Lower leg skin (tissue), 3 donors: ENCODE results near the gene ZNF48.

Source experiments
- POLR2A ChIP-seq, 2 donors: fragments of 450-650 bp; IDR thresholded peaks; one replicate each; pipeline ENCODE4 v1.6.1; 2016 to 2017; ENCODE audit warnings: antibody characterized with exemption in 2 of 2, mild to moderate bottlenecking in 1 of 2, moderate library complexity in 1 of 2
- TF ChIP-seq, protein P1 (sequence below), 3 donors: fragments of 450-650 bp; IDR thresholded peaks; one replicate each; pipeline ENCODE4 v1.5.1; 2016; ENCODE audit warnings: antibody characterized with exemption in 3 of 3, mild to moderate bottlenecking in 3 of 3, moderate library complexity in 2 of 3

DNA sequence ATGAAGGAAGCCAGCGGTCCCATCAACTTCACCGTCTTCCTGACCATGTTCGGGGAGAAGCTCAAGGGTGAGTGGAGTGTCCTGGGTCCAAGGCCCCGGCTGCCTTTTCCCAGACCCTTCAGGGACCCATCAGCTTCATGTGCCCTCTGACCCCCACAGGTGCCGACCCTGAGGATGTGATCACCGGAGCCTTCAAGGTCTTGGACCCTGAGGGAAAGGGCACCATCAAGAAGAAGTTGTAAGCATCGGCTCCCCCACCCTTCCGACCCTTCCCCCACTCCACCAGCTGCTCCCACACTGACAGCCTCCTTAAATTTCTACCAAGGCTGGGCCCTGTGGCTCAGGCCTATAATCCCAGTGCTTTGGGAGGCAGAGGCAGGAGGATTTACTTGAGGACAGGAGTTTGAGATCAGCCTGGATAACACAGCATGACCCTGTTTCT, 18.7 kb upstream of the ZNF48 start:
- TF ChIP-seq, protein P1, sequence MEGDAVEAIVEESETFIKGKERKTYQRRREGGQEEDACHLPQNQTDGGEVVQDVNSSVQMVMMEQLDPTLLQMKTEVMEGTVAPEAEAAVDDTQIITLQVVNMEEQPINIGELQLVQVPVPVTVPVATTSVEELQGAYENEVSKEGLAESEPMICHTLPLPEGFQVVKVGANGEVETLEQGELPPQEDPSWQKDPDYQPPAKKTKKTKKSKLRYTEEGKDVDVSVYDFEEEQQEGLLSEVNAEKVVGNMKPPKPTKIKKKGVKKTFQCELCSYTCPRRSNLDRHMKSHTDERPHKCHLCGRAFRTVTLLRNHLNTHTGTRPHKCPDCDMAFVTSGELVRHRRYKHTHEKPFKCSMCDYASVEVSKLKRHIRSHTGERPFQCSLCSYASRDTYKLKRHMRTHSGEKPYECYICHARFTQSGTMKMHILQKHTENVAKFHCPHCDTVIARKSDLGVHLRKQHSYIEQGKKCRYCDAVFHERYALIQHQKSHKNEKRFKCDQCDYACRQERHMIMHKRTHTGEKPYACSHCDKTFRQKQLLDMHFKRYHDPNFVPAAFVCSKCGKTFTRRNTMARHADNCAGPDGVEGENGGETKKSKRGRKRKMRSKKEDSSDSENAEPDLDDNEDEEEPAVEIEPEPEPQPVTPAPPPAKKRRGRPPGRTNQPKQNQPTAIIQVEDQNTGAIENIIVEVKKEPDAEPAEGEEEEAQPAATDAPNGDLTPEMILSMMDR (IDR thresholded peaks at IDR 0.05), result no peak
- TF ChIP-seq POLR2A (IDR thresholded peaks at IDR 0.05), result no peak
